ENCODE results near the gene RPUSD1. TPM values are rescaled to one million over a fixed set of nuclear protein-coding genes. Genes with fewer than 3 reads are reported as not detected.

RPUSD1 gene
- total RNA-seq, 1 experiment from 2014 or later: 45.1 TPM

- TF ChIP-seq SP1 (CRISPR knock-in tag; conservative IDR thresholded peaks at IDR 0.05): peak; percentile 98
- 0 out of 2 replicates have a peak, but pooled peaks have one; percentile 26 for TF ChIP-seq USF1 (CRISPR knock-in tag; IDR thresholded peaks at IDR 0.05)
- no peak; the same call in 1 of the 2 replicates for TF ChIP-seq E2F1 (CRISPR knock-in tag; IDR thresholded peaks at IDR 0.05)
- peak; percentile 22; the same call in 1 of the 2 replicates for TF ChIP-seq SMAD3 (CRISPR knock-in tag; IDR thresholded peaks at IDR 0.05; ENCODE audit: borderline replicate concordance)
- TF ChIP-seq ESRRA (CRISPR knock-in tag; IDR thresholded peaks at IDR 0.05; ENCODE audit: borderline replicate concordance): peak; percentile 73; the same call in 1 of the 2 replicates
- TF ChIP-seq GRHL2 (CRISPR knock-in tag; IDR thresholded peaks at IDR 0.05; ENCODE audit: insufficient replicate concordance, severe bottlenecking): no peak
- no peak for TF ChIP-seq ZNF425 (CRISPR knock-in tag; conservative IDR thresholded peaks at IDR 0.05)
- peak; percentile 98 for TF ChIP-seq HMGXB4 (CRISPR knock-in tag; IDR thresholded peaks at IDR 0.05)
- TF ChIP-seq CREB1 (CRISPR knock-in tag; IDR thresholded peaks at IDR 0.05): 0 out of 2 replicates have a peak, but pooled peaks have one; percentile 46
- peak; percentile 92 for TF ChIP-seq MAX (CRISPR knock-in tag; IDR thresholded peaks at IDR 0.05)
- TF ChIP-seq AFF4 (CRISPR knock-in tag; IDR thresholded peaks at IDR 0.05; ENCODE audit: borderline replicate concordance): no peak
- peak; percentile 78 for TF ChIP-seq FOXP4 (CRISPR knock-in tag; IDR thresholded peaks at IDR 0.05)
- peak; percentile 97 for TF ChIP-seq E2F5 (CRISPR knock-in tag; IDR thresholded peaks at IDR 0.05)
- TF ChIP-seq ARID4B (CRISPR knock-in tag; IDR thresholded peaks at IDR 0.05; ENCODE audit: borderline replicate concordance): peak; percentile 83; the same call in 1 of the 2 replicates
- peak; percentile 67 for TF ChIP-seq USF2 (CRISPR knock-in tag; IDR thresholded peaks at IDR 0.05)
Observed at GRCh38 chr16:740764-741505, 47.2 kb downstream of the RPUSD1 start, which contains the start of gene CIAO3 (continued).
